Activated CD8-positive, alpha-beta T cell treated with anti-CD3 and anti-CD28 coated beads for 36 hours (primary cell): ENCODE results near the gene ARL13B. TPM values are rescaled to one million over a fixed set of nuclear protein-coding genes. Genes with fewer than 3 reads are reported as not detected.

Experiments
- ATAC-seq: fragments of 200-7000 bp; cut with Tn5 transposase; one replicate; pipeline ENCODE4 v1.10.0; 2021; ENCODE audit warnings: mild to moderate bottlenecking, moderate library complexity
- CTCF ChIA-PET: fragments of 350-600 bp; sonication (Branson Sonifier 250); formaldehyde crosslinking; loops from one replicate; lab custom pipeline; 2021; ENCODE audit warnings: antibody characterized with exemption; lab: Charles Lee
- POLR2A ChIA-PET: fragments of 350-600 bp; sonication (Branson Sonifier 250); formaldehyde crosslinking; loops from one replicate; lab custom pipeline; 2021; ENCODE audit warnings: antibody characterized with exemption; lab: Charles Lee
- DNase-seq: peaks from one replicate; pipeline ENCODE4 v3.0.0-alpha.2; 2020
- H3K27ac Mint-ChIP-seq: one replicate; pipeline ENCODE4 v1.8.0; 2021; ENCODE audit warnings: mild to moderate bottlenecking, mixed read lengths
- H3K27me3 Mint-ChIP-seq: one replicate; pipeline ENCODE4 v1.8.0; 2021; ENCODE audit warnings: mixed read lengths
- H3K36me3 Mint-ChIP-seq: one replicate; pipeline ENCODE4 v1.8.0; 2021; ENCODE audit warnings: low read depth, mixed read lengths
- H3K4me1 Mint-ChIP-seq: one replicate; pipeline ENCODE4 v1.8.0; 2021; ENCODE audit warnings: low read depth, mixed read lengths
- H3K4me3 Mint-ChIP-seq: one replicate; pipeline ENCODE4 v1.8.0; 2021; ENCODE audit warnings: mild to moderate bottlenecking, moderate library complexity, mixed read lengths
- H3K9me3 Mint-ChIP-seq: one replicate; pipeline ENCODE4 v1.8.0; 2021; ENCODE audit warnings: mixed read lengths
- CTCF ChIP-seq: fragments of 200-600 bp; IDR thresholded peaks from one replicate; pipeline ENCODE4 v1.8.0; 2022; ENCODE audit warnings: antibody characterized with exemption, mild to moderate bottlenecking
- intact Hi-C: fragments of 100-400 bp; cut with micrococcal nuclease; formaldehyde crosslinking; loops from one replicate; pipeline ENCODE4 v1.10.0; 2022
- total RNA-seq, 2 experiments: library from RNA; stranded (reverse); gene quantifications; one replicate each; pipeline ENCODE4 v1.2.3, GENCODE V29; 2021

The ARL13B gene
- total RNA-seq, 2 experiments from 2014 or later, result 8.0 to 10.0 TPM

GRCh38 chr3:93969997-93970396 is 10.0 kb upstream of the ARL13B start:
- H3K4me1 Mint-ChIP-seq, result peaks cover 8% of the 10 kb centered on the region
- ChIA-PET POLR2A (no interaction called here), CTCF (no interaction called here)
- intact Hi-C loops, result no loop called here
- no peak overlapping the region for H3K27ac Mint-ChIP-seq
- peaks cover 7% of the 10 kb centered on the region for H3K27me3 Mint-ChIP-seq
- TF ChIP-seq CTCF, result no peak
- no peak overlapping the region for H3K4me3 Mint-ChIP-seq
- H3K9me3 Mint-ChIP-seq, result no peaks in the 10 kb centered on the region
- DNase-seq, result no peak
- H3K36me3 Mint-ChIP-seq, result no peaks in the 10 kb centered on the region
- no peak for ATAC-seq

GRCh38 chr3:93973131-93974126 is 6.5 kb upstream of the ARL13B start, which contains the start of gene PROS1:
Gene PROS1, minus strand, starts transcription at chr3:93973896. Its CDS starts 147 bp downstream, at chr3:93973749.
- Mint-ChIP-seq H3K4me3 (peak within 1 kb of the TSS; percentile 81), H3K27me3 (peaks cover 10% of the 10 kb centered on the region), H3K27ac (no peak within 1 kb of the TSS), H3K4me1 (peaks cover 8% of the 10 kb centered on the region), H3K36me3 (no peaks in the 10 kb centered on the region), H3K9me3 (no peaks in the 10 kb centered on the region)
- DNase-seq, result peak; percentile 63
- TF ChIP-seq CTCF, result no peak
- intact Hi-C loops, result no loop called here
- ChIA-PET POLR2A (interaction anchor here (0.6 kb wide), 1 partner anchor 134 kb away, joined by 3 read pairs; no protein-coding TSS in a partner anchor), CTCF (interaction anchor here (0.7 to 2.1 kb wide), 4 partner anchors 8 to 108 kb away, joined by 3 to 6 read pairs (median 4); no protein-coding TSS in a partner anchor)
- peak; percentile 93 for ATAC-seq

- H3K27ac Mint-ChIP-seq, result no peak overlapping the region
- peak overlapping the region; percentile 36 for H3K4me3 Mint-ChIP-seq
- no peak for TF ChIP-seq CTCF
- peaks cover 15% of the 10 kb centered on the region for H3K4me1 Mint-ChIP-seq
- ATAC-seq (no peak), DNase-seq (no peak)
- H3K36me3 Mint-ChIP-seq, result no peaks in the 10 kb centered on the region
- H3K9me3 Mint-ChIP-seq, result no peaks in the 10 kb centered on the region
- CTCF ChIA-PET, result interaction anchor here (1.0 to 2.7 kb wide), 2 partner anchors 56 to 88 kb away, joined by 3 to 9 read pairs; no protein-coding TSS in a partner anchor
- H3K27me3 Mint-ChIP-seq, result no peaks in the 10 kb centered on the region
- intact Hi-C loops, result no loop called here
- POLR2A ChIA-PET, result interaction anchor here (1.0 kb wide), 1 partner anchor 81 kb away, joined by 3 read pairs; the partner anchor contains the start of genes DHFR2 and NSUN3
Measured at GRCh38 chr3:93981649-93982048, 1.7 kb downstream of the ARL13B start.

- intact Hi-C loops, result no loop called here
- H3K27ac Mint-ChIP-seq, result no peak overlapping the region
- no peaks in the 10 kb centered on the region for H3K27me3 Mint-ChIP-seq
- no peak overlapping the region for H3K4me3 Mint-ChIP-seq
- DNase-seq, result no peak
- POLR2A ChIA-PET, result no interaction called here
- no peak for TF ChIP-seq CTCF
- CTCF ChIA-PET, result no interaction called here
- no peaks in the 10 kb centered on the region for H3K36me3 Mint-ChIP-seq
- H3K4me1 Mint-ChIP-seq, result peaks cover 15% of the 10 kb centered on the region
- no peaks in the 10 kb centered on the region for H3K9me3 Mint-ChIP-seq
- no peak for ATAC-seq
Measured at GRCh38 chr3:93983408-93983807, 3.5 kb downstream of the ARL13B start.

- Mint-ChIP-seq H3K4me1 (peaks cover 12% of the 10 kb centered on the region), H3K27ac (no peak overlapping the region), H3K27me3 (no peaks in the 10 kb centered on the region), H3K9me3 (no peaks in the 10 kb centered on the region), H3K36me3 (no peaks in the 10 kb centered on the region), H3K4me3 (no peak overlapping the region)
- ATAC-seq (no peak), DNase-seq (no peak)
- ChIA-PET CTCF (no interaction called here), POLR2A (interaction anchor here (0.6 kb wide), 1 partner anchor 15 kb away, joined by 3 read pairs; no protein-coding TSS in a partner anchor)
- intact Hi-C loops, result no loop called here
- TF ChIP-seq CTCF, result no peak
Measured at GRCh38 chr3:93984618-93985017, 4.7 kb downstream of the ARL13B start.
